ENCODE data around the gene EPHA8.

EPHA8 gene

DNA sequence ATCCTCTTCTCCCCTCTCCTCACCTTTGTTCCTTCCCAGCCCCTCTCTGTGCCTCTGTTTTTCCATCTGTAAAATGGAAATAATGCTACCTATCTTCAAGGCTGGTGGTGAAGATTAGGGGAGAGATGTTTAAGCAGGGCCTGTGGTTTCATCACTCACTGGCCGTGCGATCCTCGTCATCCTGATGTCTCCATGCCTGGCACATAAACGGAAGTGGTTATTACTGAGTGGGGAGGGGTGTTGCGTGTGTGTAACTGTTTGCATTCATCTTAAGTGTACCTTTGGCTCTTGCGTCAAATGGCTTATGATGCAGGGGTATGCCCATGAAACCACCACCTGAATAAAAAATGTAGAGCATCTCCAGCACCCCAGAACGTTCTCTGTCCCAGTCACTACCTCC is 56.0 kb downstream of the EPHA8 start:
- DNase-seq (ENCODE audit: low spot score) = no peak

DNA sequence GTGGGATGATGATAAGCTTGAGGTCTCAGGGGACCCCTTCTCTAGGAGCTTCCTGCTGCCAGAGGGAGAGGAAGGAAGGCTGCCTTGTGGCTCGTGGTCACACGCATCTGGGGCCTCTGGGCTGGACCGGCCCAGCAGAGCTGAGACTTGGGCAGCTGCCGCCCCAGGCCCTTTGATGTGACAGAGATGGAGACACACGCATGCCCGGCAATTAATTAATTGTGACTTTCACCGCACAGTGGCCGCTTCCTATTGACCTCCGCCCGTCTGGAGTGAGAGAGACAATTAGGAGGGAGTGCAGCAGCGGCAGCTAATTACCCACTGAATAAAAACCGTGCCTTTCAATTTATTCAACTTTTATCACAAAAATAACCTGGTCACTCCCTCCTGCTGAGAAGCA is 56.5 kb downstream of the EPHA8 start:
- no peak for DNase-seq (ENCODE audit: low spot score)

DNA sequence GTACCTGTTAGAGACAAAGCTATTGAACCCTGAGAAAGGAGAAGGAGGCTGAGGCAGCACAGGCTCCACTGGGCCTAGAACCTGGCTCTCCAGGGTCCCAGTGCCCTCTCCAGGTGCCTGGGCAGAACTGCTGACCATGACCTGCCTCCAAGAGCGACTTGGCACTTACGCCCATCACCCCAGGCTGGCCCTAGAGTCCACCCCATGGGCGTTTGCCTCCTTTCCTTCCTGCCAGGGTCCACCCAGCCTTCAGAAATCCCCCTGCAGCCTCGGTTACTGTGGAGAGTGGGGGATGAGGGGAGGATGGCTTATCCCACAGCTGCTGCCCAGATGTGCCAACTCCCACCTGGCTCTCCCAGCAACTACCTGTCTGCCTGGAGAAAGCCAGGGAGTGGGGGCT is 58.5 kb downstream of the EPHA8 start:
- DNase-seq (ENCODE audit: low spot score) = no peak

DNA sequence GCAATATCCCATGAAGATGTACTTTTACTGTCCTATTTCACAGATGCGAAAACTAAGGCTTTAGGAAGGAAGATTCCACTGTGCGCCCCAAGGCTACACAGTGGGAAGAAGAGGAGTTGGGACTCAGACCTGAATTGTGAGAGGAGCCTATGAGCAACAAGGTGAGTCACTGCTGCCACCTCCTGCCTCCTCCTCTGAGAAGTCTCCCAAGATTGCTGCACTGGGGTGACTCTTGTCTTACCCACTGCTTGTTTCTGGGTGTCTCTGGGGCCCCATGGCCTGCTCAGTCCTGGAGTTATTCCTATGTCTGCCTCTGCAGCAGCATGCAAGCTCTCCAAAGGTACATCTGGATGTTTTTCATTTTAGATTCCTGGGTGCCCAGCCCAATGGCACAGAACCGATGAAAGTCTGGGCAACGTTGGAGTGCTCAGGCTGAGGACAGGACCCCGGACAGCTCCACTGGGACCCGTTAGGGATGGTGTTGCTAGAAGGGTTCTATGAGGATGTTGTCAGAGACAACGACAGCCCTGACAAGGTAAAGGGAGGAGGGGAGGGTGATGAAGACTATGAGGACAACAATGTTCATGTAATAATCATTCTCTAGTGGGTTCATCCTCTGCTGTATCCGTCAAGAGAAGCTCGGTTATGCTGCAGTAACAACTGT is 62.1 kb downstream of the EPHA8 start:
- no peak for DNase-seq (ENCODE audit: low spot score)

GRCh38 chr1:22626237-22627157 is 63.2 kb downstream of the EPHA8 start:
- no peak for DNase-seq (ENCODE audit: low spot score)

DNA sequence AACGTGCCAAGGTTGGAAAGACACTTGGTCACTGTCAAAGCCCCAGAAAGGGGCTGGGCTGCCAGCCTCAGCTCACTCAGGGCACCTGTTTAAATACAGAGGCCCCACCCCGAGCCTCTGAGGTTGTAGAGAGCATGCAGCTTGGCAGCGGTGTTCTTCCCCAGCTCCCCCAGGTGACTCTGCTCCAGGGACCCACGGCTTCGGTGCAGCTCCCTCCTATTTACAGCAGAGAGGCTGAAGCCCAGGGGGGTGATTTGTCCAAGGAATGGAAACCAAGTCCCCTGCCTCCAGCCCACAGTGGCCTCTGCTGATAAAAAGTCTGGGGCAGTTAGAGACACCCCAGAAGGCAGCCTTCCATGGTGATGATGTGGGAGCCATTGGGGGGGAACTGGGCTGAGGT is 64.0 kb downstream of the EPHA8 start:
- no peak for DNase-seq (ENCODE audit: low spot score)

- DNase-seq (ENCODE audit: low spot score) = no peak
Measured at GRCh38 chr1:22628698-22629444, 65.6 kb downstream of the EPHA8 start.

- DNase-seq (ENCODE audit: low spot score) = no peak
Measured at GRCh38 chr1:22629886-22630285, 66.6 kb downstream of the EPHA8 start.

DNA sequence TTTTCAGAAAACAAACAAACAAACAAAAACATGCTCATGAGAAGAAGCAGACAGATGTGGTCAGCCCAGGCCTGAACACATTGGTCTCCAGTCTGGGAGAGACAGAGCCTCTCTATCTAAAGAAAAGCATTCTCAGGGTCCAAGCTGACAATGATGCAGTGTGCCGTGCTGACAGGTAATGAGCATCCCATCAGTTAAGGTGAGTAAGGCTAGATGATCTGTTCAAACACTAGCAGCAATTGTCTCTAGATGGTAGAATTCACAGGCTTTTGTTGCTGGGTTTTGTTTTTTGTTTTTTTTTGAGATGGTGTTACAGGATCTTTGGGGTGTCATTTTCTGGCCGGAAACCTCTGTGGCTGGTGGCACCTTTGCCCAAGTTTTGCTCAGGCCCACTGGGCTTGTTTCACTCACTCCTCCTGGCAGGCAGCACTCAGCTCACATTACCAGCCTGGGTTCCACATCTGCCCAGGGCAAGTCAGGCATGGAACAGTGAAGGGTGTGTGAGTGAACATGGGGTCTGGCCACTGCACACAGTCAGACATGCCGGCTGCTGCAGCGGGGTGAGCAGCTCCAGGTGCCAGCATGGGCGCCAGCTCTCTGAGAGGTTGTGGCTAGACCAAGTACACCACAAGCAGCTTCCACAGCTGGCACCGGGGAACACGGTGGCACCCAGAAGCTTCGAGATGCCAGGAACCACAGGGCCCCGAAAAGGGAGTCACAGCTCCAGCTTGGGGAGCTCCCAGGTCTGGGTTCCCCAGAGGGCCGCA is 70.6 kb downstream of the EPHA8 start:
- no peak for DNase-seq (ENCODE audit: low spot score)

- DNase-seq (ENCODE audit: low spot score) = no peak
Measured at GRCh38 chr1:22635436-22635835, 72.1 kb downstream of the EPHA8 start.

DNA sequence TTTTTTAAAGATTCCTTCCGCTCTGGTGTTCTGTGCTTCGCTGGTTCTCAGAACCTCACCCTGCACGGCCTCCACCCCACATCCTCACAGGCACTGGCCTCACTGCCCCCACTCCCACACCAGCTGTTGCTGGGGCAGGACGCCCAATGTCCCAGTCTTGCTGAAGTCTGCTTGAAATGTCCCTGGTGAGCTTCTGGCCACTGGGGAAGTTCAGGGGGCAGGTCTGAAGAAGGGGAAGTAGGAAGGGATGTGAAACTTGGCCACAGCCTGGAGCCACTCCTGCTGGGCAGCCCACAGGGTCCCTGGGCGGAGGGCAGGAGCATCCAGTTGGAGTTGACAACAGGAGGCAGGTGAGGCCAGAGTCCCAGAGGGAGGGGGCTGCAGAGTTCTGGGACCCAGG is 73.1 kb downstream of the EPHA8 start, which contains the start of gene C1QA:
Gene C1QA (plus strand): TSS at position 276 of the 400 bp plus-strand sequence. CDS start 989 bp downstream, outside the sequence.
- DNase-seq (ENCODE audit: low spot score) = no peak

DNA sequence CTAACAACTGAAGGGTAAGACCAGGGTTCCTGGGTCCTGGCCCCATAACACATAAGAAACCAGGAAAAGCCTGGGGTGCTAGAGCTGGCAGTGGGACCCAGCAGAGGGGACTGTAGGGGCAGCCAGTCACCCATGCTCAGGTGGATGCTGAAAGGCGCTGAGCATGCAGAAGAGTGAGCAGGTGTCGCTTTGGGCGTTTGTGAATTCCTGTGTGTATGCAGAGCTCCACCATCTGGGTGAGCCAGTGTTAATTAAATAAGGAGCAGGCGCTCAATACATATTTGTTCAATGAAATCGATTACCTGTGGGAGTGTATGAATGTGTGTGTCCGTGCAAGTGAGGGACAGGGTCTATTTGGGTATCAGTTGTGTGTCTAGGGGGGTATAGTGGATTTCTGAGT is 73.6 kb downstream of the EPHA8 start:
- no peak for DNase-seq (ENCODE audit: low spot score)

DNA sequence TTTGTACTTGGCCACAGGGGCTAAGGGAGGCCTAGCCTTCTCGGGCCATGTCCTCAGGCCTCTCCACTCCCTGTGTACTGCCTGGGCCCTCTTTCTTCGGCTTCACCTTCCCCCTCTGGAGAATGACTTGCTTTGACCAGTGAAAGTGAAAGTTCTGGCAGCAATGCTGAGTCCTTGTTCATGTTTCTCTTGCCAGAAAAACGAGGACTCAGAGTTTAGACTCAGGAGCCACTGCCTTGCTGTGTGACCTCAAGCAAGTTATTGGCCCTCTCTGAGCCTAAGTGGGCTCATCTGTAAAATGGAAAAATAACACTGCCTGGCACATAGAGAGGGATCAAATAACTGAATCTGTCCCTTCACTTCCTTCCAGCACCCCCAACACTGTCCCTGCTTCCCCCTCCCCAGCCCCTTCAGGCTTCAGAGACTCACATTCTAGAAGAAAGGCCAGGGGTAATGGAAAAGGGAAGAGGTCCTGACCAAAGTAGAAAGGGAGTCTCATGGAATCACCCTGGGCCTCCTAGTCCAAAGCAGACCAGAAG is 74.7 kb downstream of the EPHA8 start:
- no peak for DNase-seq (ENCODE audit: low spot score)

DNA sequence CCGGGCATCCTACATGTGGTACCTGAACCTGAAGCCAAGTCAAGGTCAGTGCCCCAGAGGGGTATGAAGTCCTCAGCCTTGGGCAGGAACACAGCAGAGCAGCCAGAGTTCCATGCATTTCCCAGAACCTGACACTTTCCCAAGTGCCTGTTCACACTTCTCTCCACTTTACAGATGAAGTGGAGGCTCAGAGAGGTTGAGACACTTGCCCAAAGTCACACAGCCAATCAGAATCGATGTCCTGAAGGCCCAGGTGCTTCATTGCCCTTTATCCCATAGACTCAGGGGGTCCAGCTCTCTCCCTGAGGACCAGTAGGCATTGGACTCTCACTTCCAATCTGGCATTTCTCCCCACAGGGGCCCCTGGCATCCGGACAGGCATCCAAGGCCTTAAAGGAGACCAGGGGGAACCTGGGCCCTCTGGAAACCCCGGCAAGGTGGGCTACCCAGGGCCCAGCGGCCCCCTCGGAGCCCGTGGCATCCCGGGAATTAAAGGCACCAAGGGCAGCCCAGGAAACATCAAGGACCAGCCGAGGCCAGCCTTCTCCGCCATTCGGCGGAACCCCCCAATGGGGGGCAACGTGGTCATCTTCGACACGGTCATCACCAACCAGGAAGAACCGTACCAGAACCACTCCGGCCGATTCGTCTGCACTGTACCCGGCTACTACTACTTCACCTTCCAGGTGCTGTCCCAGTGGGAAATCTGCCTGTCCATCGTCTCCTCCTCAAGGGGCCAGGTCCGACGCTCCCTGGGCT is 75.4 kb downstream of the EPHA8 start:
- DNase-seq (ENCODE audit: low spot score) = no peak

- DNase-seq (ENCODE audit: low spot score) = no peak
Measured at GRCh38 chr1:22639286-22639685, 76.0 kb downstream of the EPHA8 start.

GRCh38 chr1:22641247-22641646 is 78.0 kb downstream of the EPHA8 start:
- no peak for DNase-seq (ENCODE audit: low spot score)

DNA sequence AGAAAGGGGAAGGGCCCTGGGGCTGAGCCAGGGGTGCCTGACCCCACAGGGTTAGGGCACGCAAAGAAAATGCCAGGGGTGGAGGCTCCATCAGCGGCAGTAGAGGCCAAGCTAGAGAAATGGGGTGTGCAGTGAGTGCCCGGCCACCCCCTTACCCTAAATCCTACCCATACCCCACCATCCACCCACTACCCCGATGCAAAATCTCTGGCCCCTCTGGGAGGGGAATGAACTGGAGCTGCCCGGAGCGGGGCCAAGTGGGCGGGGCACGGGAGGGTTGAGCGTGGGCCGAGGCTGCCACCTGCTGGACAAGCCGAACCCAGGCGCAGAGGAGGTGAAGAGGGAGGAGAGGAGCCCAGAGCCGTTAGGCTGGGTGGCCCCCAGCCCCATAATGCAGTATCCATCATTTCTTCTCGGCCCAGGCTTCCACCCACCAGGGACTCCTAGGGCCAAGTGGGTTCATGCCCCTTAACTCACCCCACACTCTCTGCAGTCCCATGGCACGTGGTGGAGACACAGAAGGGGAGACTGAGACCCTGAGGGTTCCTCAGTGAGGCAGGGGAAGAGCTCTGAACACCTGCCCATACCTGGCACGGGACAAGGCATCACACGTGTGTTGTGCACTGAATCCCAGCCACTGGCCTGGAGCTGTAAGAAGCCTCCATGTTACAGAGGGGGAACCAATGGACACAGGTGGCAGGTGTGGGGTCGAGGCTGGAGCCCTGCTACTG is 78.8 kb downstream of the EPHA8 start:
- DNase-seq (ENCODE audit: low spot score) = peak; percentile 28

GRCh38 chr1:22643381-22643780 is 80.1 kb downstream of the EPHA8 start, which contains the start of gene C1QC:
Gene C1QC (plus strand): TSS chr1:22643633. CDS start chr1:22644024, 391 bp downstream.
- DNase-seq (ENCODE audit: low spot score) = no peak

GRCh38 chr1:22643928-22644327 is 80.6 kb downstream of the EPHA8 start:
- no peak for DNase-seq (ENCODE audit: low spot score)

DNA sequence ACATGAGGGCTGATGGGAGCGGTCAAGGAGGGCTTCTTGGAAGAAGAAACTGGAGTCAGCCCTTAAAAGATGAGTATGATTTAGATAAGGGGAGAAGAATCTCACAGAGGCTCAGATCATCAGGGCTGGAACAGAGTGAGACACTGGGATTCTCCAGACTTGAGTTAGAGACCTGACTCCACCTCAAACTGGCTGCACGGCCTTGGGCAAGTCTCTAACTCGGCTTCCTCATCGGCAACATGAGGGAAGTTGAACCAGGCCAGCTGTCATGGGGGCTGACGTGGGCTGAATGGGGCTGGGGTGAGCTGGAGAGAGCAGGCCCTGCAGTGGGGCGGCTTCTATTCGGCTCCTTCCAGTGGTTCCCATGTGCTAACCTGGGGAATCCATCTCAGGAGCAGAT is 82.6 kb downstream of the EPHA8 start:
- no peak for DNase-seq (ENCODE audit: low spot score)
